SK-N-SH (cell line): ENCODE measurements around the gene CYB561D2. TPM values are rescaled to one million over a fixed set of nuclear protein-coding genes. Genes with fewer than 3 reads are reported as not detected.

Source experiments
- CTCF ChIA-PET: fragments of 300-600, 350-600 bp; formaldehyde crosslinking; extraction: SDS; loops from one replicate; lab custom pipeline; 2021; lab: Yijun Ruan, JAX
- POLR2A ChIA-PET: fragments of 350-600 bp; sonication (Branson Sonifier 250); formaldehyde crosslinking; extraction: SDS; loops from one replicate; lab custom pipeline; 2020; ENCODE audit warnings: antibody characterized with exemption, inconsistent platforms; lab: Yijun Ruan, JAX
- DNase-seq: peaks from one replicate; pipeline ENCODE4 v3.0.0; 2012
- H2AFZ ChIP-seq: fragments of 200-600 bp; sonication (generic); 2 replicates; pipeline ENCODE4 v1.8.1; 2016; ENCODE audit warnings: antibody characterized with exemption, mild to moderate bottlenecking, low read depth
- H3F3A ChIP-seq: fragments of 200-600 bp; sonication (generic); replicated peaks from 2 replicates; pipeline ENCODE3; 2016; ENCODE audit warnings: antibody characterized with exemption, mild to moderate bottlenecking; ENCODE audit not compliant: insufficient read depth
- H3K27ac ChIP-seq, 2 experiments: fragments of 200-500 bp in 1 of 2; fragments of 200-600 bp in 1 of 2; sonication (Bioruptor generic) in 1 of 2; sonication (generic), shearing (Covaris generic) in 1 of 2; 2 replicates each; pipeline versions ENCODE4 v1.5.1 to v1.6.1; 2014 to 2016; ENCODE audit warnings: low read depth in 2 of 2, inconsistent platforms in 1 of 2, low read length in 1 of 2, mild to moderate bottlenecking in 1 of 2, mixed read lengths in 1 of 2
- H3K27me3 ChIP-seq: fragments of 200-600 bp; sonication (generic), shearing (Covaris generic); 2 replicates; pipeline ENCODE4 v1.6.1; 2016; ENCODE audit warnings: mixed run types; ENCODE audit not compliant: insufficient read depth
- H3K36me3 ChIP-seq, 2 experiments: fragments of 200-500 bp in 1 of 2; fragments of 200-600 bp in 1 of 2; sonication (Bioruptor generic) in 1 of 2; sonication (generic) in 1 of 2; replicated peaks in 1 of 2; 2 replicates each; pipeline versions ENCODE3 to v1.5.1; 2014 to 2016; ENCODE audit warnings: low read length in 1 of 2, mild to moderate bottlenecking in 1 of 2; ENCODE audit not compliant: insufficient read depth in 2 of 2, control insufficient read depth in 1 of 2
- H3K4me1 ChIP-seq, 2 experiments: fragments of 200-500 bp in 1 of 2; fragments of 200-600 bp in 1 of 2; sonication (Bioruptor generic) in 1 of 2; sonication (generic), shearing (Covaris generic) in 1 of 2; 2 replicates each; pipeline versions ENCODE4 v1.5.1 to v1.6.1; 2014 to 2016; ENCODE audit warnings: low read depth in 1 of 2, low read length in 1 of 2, mixed run types in 1 of 2; ENCODE audit not compliant: insufficient read depth in 2 of 2, control insufficient read depth in 1 of 2
- H3K4me2 ChIP-seq: fragments of 200-600 bp; sonication (generic), shearing (Covaris generic); 2 replicates; pipeline ENCODE4 v1.6.1; 2017; ENCODE audit warnings: mixed run types
- H3K4me3 ChIP-seq, 2 experiments: fragments of 200-500 bp in 1 of 2; fragments of 200-600 bp in 1 of 2; sonication (Bioruptor generic) in 1 of 2; sonication (generic), shearing (Covaris generic) in 1 of 2; 2 replicates each; pipeline versions ENCODE4 v1.5.1 to v1.8.1; 2014 to 2016; ENCODE audit warnings: low read depth in 2 of 2, inconsistent platforms in 1 of 2, low read length in 1 of 2, mild to moderate bottlenecking in 1 of 2, mixed read lengths in 1 of 2, moderate library complexity in 1 of 2
- H3K79me2 ChIP-seq: fragments of 200-600 bp; sonication (generic); 2 replicates; pipeline ENCODE4 v1.8.1; 2017; ENCODE audit warnings: mild to moderate bottlenecking; ENCODE audit not compliant: insufficient read depth
- H3K9ac ChIP-seq: fragments of 200-600 bp; sonication (generic); 2 replicates; pipeline ENCODE4 v1.6.1; 2017; ENCODE audit warnings: mixed run types
- H3K9me2 ChIP-seq: fragments of 200-600 bp; sonication (generic); 2 replicates; pipeline ENCODE4 v1.6.1; 2017; ENCODE audit warnings: mixed run types
- H3K9me3 ChIP-seq: fragments of 200-600 bp; sonication (generic); 2 replicates; pipeline ENCODE4 v1.6.1; 2017; ENCODE audit warnings: mixed run types, mild to moderate bottlenecking, moderate library complexity
- H4K20me1 ChIP-seq: fragments of 200-600 bp; sonication (generic); 2 replicates; pipeline ENCODE4 v1.6.1; 2017; ENCODE audit warnings: mild to moderate bottlenecking, mixed run types; ENCODE audit not compliant: insufficient read depth
- CTCF ChIP-seq: fragments of 200-600 bp; sonication (generic); IDR thresholded peaks from 2 replicates; pipeline ENCODE4 v1.6.1; 2017; ENCODE audit warnings: antibody characterized with exemption, mild to moderate bottlenecking, moderate library complexity
- ELF1 ChIP-seq: IDR thresholded peaks from 2 replicates; pipeline ENCODE4 v1.4.0; 2012
- EP300 ChIP-seq, 2 experiments: IDR thresholded peaks; 2 replicates each; pipeline versions ENCODE4 v1.4.0 to v1.6.1; 2012; ENCODE audit warnings: borderline replicate concordance in 1 of 2, low read depth in 1 of 2, low read length in 1 of 2
- EZH2phosphoT487 ChIP-seq: fragments of 200-600 bp; sonication (generic); IDR thresholded peaks from 2 replicates; pipeline ENCODE4 v1.6.1; 2017; ENCODE audit warnings: low read depth, mixed run types, mild to moderate bottlenecking, antibody characterized with exemption, moderate library complexity, borderline replicate concordance
- FOSL2 ChIP-seq: IDR thresholded peaks from 2 replicates; pipeline ENCODE4 v1.4.0; 2012; ENCODE audit warnings: low read depth, mild to moderate bottlenecking, moderate library complexity, borderline replicate concordance
- GABPA ChIP-seq: IDR thresholded peaks from 2 replicates; pipeline ENCODE4 v1.4.0; 2012; ENCODE audit warnings: low read depth, mild to moderate bottlenecking
- GATA2 ChIP-seq: sonication (generic); formaldehyde crosslinking; IDR thresholded peaks from 2 replicates; pipeline ENCODE4 v1.5.0; 2020; ENCODE audit warnings: mild to moderate bottlenecking, missing genetic modification reagents
- IRF3 ChIP-seq: fragments of 150-350 bp; IDR thresholded peaks from 2 replicates; pipeline ENCODE4 v1.6.1; 2016; ENCODE audit warnings: mild to moderate bottlenecking, low read depth, low read length
- JUND ChIP-seq: IDR thresholded peaks from 2 replicates; pipeline ENCODE4 v1.4.0; 2012
- MEF2A ChIP-seq: IDR thresholded peaks from 2 replicates; pipeline ENCODE4 v1.4.0; 2012; ENCODE audit warnings: low read depth, borderline replicate concordance
- NFIC ChIP-seq: IDR thresholded peaks from 2 replicates; pipeline ENCODE4 v1.4.0; 2012; ENCODE audit warnings: borderline replicate concordance
- NRF1 ChIP-seq: IDR thresholded peaks from 2 replicates; pipeline ENCODE4 v1.6.1; 2012; ENCODE audit warnings: low read depth, mild to moderate bottlenecking, low read length
- POLR2AphosphoS5 ChIP-seq: IDR thresholded peaks from 2 replicates; pipeline ENCODE4 v1.6.1; 2012; ENCODE audit warnings: low read depth, low read length
- RAD21 ChIP-seq: IDR thresholded peaks from 2 replicates; pipeline ENCODE4 v1.6.1; 2012; ENCODE audit warnings: mild to moderate bottlenecking, low read length
- RFX5 ChIP-seq: IDR thresholded peaks from 2 replicates; pipeline ENCODE4 v1.6.1; 2012; ENCODE audit warnings: mild to moderate bottlenecking, improper control_type of control experiment, low read length
- RXRA ChIP-seq: IDR thresholded peaks from 2 replicates; pipeline ENCODE4 v1.4.0; 2012; ENCODE audit warnings: low read depth, mild to moderate bottlenecking, borderline replicate concordance
- SIN3A ChIP-seq: IDR thresholded peaks from 2 replicates; pipeline ENCODE4 v1.6.1; 2012; ENCODE audit warnings: low read depth, mild to moderate bottlenecking, low read length, moderate library complexity, borderline replicate concordance
- TAF1 ChIP-seq: IDR thresholded peaks from 2 replicates; pipeline ENCODE4 v1.6.1; 2012; ENCODE audit warnings: low read depth, mild to moderate bottlenecking, low read length, moderate library complexity, borderline replicate concordance
- TCF12 ChIP-seq: IDR thresholded peaks from 2 replicates; pipeline ENCODE4 v1.4.0; 2012
- TEAD4 ChIP-seq: IDR thresholded peaks from 2 replicates; pipeline ENCODE4 v1.4.0; 2012; ENCODE audit warnings: mild to moderate bottlenecking, borderline replicate concordance; ENCODE audit not compliant: insufficient read depth
- ZBTB33 ChIP-seq: IDR thresholded peaks from 2 replicates; pipeline ENCODE4 v1.4.0; 2012; ENCODE audit warnings: low read depth, borderline replicate concordance
- WGBS: methylation state at CpG from one replicate; pipeline ENCODE4 v1.1.6; 2017; ENCODE audit warnings: low lambda C conversion rate; 5-methylcytosine and 5-hydroxymethylcytosine counted together
- polyA plus RNA-seq, 3 experiments: library from polyadenylated mRNA; depleted of rRNA; stranded (reverse); fragments of >200 nt; gene quantifications; 2 replicates each; pipeline ENCODE4 v1.2.3, GENCODE V29; 2012
- TF ChIP-seq, protein P1 (sequence below): fragments of 150-350 bp; IDR thresholded peaks from 2 replicates; pipeline ENCODE4 v1.6.1; 2017; ENCODE audit warnings: antibody characterized with exemption, low read length, low read depth, borderline replicate concordance

The CYB561D2 gene
- polyA plus RNA-seq, 1 of the 3 experiments (the other 2 are of a cell fraction) = 40.7 TPM

DNA sequence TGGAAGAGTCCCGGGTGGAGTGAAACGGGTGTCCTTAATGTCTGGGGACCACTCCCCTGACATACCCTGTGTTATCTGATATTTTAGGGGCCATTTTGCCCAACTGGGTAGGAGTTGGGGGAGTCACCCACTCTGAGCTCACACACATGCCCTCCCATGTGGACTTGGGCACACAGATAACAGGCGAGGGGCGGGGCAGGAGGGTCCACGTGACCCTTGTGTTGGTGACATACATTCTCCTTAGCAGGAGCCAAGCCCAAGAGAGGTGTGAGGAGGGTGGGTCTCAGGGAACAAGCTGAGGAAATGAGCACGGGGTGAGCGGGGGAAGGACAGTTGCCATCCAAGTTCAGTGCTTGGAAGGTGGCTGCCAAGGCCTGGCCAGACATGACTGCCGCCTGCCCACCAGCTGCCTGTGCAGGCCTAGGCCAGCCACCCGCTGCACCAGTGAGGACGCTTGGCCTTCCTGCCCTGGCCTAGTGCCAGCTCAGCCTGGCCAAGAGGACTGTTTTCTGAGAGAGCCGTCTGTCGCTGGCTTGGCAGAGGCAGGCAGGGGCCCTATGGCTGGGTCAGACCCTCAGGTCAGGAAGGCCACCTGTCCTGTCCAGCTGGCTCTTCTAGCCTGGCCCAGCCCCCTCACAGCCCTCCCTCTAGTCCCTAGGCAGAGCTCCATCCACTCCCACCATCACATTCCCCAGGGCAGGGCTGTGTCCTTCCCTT is 40.0 kb downstream of the CYB561D2 start (continued):
- TF ChIP-seq CTCF (no peak), GATA2 (CRISPR knock-in tag) (peak; percentile 40), ELF1 (no peak), TCF12 (peak; percentile 24; the same call in 1 of the 2 replicates), ZBTB33 (no peak), JUND (no peak), EP300 (IDR thresholded peaks at IDR 0.05; ENCODE audit: borderline replicate concordance in 1 of 2, low read depth in 1 of 2, low read length in 1 of 2) (peak in 1 of 2 experiments; percentile 97; a peak in 2 of 4 replicates), NFIC (peak; percentile 50), RFX5 (no peak)
- TF ChIP-seq, all 33 proteins: peak for 10

- H3K36me3 ChIP-seq = no peaks in the 10 kb centered on the region
- no peaks in the 10 kb centered on the region for H3F3A ChIP-seq
- no peak for TF ChIP-seq EZH2phosphoT487
- TF ChIP-seq TEAD4 = no peak
- no peak for TF ChIP-seq MEF2A
- TF ChIP-seq SIN3A = no peak
- TF ChIP-seq RAD21 = no peak
- TF ChIP-seq GABPA = no peak
- no peak for TF ChIP-seq JUND
- no peak for TF ChIP-seq POLR2AphosphoS5
- TF ChIP-seq RXRA = no peak
- no peak for TF ChIP-seq NRF1
- no peak for TF ChIP-seq FOSL2
- no peak for TF ChIP-seq TCF12
- no peak for TF ChIP-seq TAF1
- TF ChIP-seq NFIC = no peak
- TF ChIP-seq, protein P1, sequence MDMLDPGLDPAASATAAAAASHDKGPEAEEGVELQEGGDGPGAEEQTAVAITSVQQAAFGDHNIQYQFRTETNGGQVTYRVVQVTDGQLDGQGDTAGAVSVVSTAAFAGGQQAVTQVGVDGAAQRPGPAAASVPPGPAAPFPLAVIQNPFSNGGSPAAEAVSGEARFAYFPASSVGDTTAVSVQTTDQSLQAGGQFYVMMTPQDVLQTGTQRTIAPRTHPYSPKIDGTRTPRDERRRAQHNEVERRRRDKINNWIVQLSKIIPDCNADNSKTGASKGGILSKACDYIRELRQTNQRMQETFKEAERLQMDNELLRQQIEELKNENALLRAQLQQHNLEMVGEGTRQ = no peak
- no peak for TF ChIP-seq IRF3
- no peak for TF ChIP-seq ELF1
- no peak for TF ChIP-seq EP300 (IDR thresholded peaks at IDR 0.05; ENCODE audit: borderline replicate concordance in 1 of 2, low read depth in 1 of 2, low read length in 1 of 2)
- H4K20me1 ChIP-seq = no peaks in the 10 kb centered on the region
- H3K27ac ChIP-seq = peak overlapping the region in 1 of 2 experiments; percentile 100; a peak in 2 of 4 replicates
- no peak overlapping the region for H3K4me2 ChIP-seq
- no peak overlapping the region for H2AFZ ChIP-seq
- H3K4me3 ChIP-seq = no peak overlapping the region
- H3K79me2 ChIP-seq = no peaks in the 10 kb centered on the region
- CTCF ChIA-PET = interaction anchor here (0.6 to 11.5 kb wide), 12 partner anchors 12 to 525 kb away, joined by 3 to 128 read pairs (median 18); no protein-coding TSS in a partner anchor
- peaks cover 0 to 95% of the 10 kb centered on the region in 2 experiments; a peak in 2 of 4 replicates for H3K4me1 ChIP-seq
- H3K27me3 ChIP-seq = no peaks in the 10 kb centered on the region
- H3K9me2 ChIP-seq = no peaks in the 10 kb centered on the region
- H3K9ac ChIP-seq = no peak overlapping the region
- no peak for DNase-seq
- POLR2A ChIA-PET = interaction anchor here (1.8 to 2.1 kb wide), 3 partner anchors 39 to 41 kb away, joined by 6 to 14 read pairs (median 11); partner anchors contain the start of genes CYB561D2 and NPRL2
- no CpG with 5 or more reads among the region's 5 CpGs for WGBS
- H3K9me3 ChIP-seq = no peaks in the 10 kb centered on the region
Observed at GRCh38 chr3:50392101-50392715, 41.5 kb downstream of the CYB561D2 start.
